SU-DHL-6 (cell line): ENCODE results near the gene CDK5RAP2.

Experiments
- CTCF ChIP-seq: fragments of 200-600 bp; sonication (generic); IDR thresholded peaks from one replicate; pipeline ENCODE4 v1.5.1; 2017; ENCODE audit warnings: antibody characterized with exemption, mild to moderate bottlenecking, low read length, moderate library complexity; ENCODE audit not compliant: insufficient read depth, poor library complexity, severe bottlenecking
- EZH2phosphoT487 ChIP-seq: fragments of 200-600 bp; sonication (generic), shearing (Covaris generic); conservative IDR thresholded peaks from 2 replicates; pipeline ENCODE4 v1.6.1; 2018; ENCODE audit warnings: mild to moderate bottlenecking, antibody characterized with exemption, low read length, moderate library complexity, mixed read lengths

GRCh38 chr9:120432600-120432999 lies 147.4 kb downstream of the CDK5RAP2 start:
- TF ChIP-seq CTCF = no peak
- no peak for TF ChIP-seq EZH2phosphoT487
